GM21825 (cell line): ENCODE results near the gene CD226.
"Not testable (repeated sequence)": the region's sequence is repeated elsewhere in the genome, so short reads cannot be mapped to it uniquely, and the experiment has no call there.

Experiments
- ATAC-seq: cut with Tn5 transposase; IDR thresholded peaks from one replicate; pipeline ENCODE4 v1.9.1; 2021; ENCODE audit warnings: mild to moderate bottlenecking, moderate library complexity; ENCODE audit not compliant: unreplicated experiment

The CD226 gene

DNA sequence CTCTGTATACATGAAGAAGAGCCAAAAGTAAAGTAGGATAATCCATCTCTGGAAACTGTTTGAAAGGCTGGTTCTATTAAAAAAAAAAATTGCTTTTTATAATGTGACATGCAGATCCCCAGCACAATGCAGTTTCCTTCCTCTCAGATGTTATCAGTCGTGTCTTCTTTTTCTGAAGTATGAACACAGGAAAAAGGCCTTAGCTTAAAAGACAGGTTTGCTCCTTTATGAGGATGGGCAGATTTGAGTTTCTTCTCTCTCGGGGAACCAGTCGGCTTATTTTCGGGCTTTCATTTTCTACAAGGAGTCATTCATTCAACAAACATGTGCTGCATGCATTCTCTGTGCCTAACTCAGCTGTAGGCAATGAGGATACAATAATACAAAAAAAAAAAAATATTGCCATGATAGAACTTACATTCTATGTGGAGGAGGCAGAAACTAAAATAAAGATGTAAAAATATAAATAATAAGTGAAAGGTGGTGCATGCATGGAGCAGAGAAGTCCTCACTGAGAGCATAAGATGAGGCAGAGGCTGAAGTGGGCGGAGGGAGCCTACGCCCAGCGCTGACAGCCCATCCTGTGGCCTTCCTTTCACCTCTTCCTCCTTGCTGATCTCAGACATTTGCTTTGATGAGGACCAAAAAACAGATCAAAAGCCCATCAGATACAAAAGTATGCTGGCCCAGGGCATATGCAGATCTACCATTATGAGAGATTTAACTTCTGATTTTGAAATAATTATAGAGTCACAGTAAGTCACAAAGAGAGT is at the start of gene CD226:
Gene CD226, minus strand, starts transcription at position 513 of the 773 bp plus-strand sequence. Its CDS starts 467 bp downstream, at position 46.
- peak; percentile 41 for ATAC-seq

DNA sequence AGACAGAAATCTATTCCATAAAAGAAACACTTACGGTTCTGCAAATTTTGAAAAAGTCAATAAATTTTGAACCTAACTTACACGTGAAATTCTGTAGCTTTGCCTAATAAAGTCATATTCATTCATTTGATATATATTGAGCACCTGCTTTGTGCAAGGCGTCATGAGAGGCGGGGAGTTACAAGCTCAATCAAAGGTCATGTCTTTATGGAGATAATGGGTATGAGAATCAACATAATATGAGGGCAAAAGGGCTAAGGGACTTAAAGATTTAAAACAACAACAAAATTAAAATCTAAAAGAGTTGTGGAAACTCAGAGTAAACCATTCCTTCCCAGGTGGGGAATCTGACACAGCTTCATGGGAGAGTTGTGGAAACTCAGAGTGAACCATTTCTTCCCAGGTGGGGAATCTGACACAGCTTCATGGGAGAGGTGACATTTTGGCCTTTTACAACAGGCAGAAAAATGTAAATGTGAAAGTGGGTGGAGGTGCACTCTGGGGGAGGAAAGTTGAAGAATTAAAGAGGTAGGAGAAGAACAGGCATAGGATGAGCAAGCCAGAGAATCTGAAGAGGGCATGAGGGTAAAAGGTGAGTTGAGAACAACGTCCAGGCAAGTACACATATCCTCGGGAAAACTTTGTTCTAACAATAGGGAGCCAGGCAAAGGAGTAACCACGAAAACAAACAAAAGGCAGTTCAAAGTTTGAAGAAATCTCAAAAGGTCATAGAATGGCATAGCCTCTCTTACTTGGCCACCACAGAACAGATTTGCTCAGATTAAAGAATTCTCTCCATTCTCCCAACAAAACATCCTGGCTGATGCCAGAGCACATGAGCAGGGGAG is 49.5 kb upstream of the CD226 start:
- no peak for ATAC-seq

DNA sequence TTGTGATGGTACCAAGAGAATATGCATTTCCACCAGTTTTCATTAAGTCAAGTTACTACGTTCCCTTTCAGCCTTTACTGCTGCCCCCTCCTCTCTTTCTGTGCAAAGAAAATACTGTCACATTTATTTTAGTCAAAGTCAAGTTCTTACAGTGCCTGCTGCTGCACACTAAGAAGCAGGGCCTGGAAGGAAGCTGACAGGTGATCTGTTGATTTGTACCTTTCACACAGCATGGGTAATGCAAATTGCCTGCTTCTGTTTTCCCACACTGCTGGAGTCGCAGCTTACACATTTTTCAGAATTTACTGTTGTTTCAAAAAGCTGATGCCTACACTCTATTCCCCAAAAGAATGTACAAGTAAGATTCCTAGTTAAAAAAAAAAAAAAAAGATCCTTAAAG is 48.7 kb upstream of the CD226 start:
- no peak for ATAC-seq

DNA sequence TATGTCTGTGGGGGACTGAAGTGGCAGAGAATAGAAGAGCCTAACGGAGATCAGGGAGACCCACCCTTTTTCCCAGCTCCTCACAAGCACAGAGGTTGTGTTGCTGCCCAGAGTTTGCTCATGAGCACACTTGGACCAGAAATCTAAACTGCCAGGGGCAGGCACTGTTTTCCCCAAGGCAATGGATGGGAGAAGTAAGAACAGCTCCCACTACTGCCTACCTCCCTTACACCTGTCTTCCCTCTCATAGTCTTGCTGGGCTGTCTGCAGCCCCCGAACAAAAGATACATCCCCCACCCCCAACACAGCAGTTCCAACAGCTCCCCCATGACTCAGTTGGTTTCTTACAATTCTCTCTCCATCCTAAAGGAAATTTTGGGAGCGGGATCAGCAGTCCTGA is 48.1 kb upstream of the CD226 start:
- no peak for ATAC-seq

DNA sequence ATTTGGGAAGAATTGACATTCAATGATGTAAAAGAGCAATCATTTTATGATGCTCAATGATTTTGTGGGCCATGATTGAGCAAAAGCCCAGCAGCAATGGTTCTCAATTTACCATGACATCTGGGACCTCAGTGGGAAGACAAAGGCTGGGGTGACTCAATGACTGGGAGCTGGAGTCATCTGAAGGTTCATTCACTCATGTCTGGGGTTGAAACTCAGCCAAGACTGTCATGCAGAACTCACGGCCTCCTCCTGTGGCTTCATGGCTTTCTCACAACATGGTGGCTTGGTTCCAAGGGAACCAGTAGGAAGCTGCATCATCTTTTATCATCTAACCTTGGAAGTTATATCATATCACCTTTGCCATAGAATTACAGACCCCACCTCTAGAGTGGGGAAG is 45.1 kb upstream of the CD226 start:
- no peak for ATAC-seq

DNA sequence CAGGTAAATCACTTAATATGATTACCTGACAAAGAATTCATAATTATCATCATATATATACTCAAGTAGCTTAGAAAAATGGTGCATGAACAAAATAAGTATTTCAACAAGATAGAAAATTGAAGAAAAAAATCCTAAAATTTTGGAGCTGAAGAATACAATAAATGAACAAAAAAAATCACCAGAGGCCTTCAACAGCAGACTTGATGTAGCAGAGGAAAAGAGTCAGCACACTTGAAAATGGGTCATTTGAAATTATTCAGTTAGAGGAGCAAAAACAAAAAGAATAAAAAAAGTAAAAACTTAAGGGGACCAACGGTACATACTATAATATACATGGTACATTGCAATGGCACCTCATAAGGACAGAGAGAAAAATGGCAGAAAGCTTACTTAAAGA is 40.2 kb upstream of the CD226 start:
- ATAC-seq, result no peak

DNA sequence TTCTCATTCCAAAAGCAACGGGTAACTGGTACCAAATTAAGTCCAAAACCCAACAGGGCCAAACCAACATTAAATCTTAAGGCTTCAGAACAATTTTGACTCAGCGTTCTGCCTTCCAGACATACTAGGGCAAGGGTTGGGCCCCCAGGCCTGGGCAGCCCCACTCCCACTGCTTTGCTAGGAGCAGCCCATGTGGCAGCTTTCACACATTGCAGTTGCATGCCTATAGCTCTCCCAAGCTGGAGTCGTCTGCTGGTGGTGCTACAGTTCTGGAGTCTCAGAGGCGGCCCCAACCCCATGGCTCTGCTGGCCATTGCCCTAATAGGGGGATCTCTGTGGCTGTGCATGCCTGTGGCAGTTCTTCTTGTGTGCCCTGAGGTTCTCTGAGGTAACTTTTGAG is 37.6 kb upstream of the CD226 start:
- ATAC-seq, result no peak

DNA sequence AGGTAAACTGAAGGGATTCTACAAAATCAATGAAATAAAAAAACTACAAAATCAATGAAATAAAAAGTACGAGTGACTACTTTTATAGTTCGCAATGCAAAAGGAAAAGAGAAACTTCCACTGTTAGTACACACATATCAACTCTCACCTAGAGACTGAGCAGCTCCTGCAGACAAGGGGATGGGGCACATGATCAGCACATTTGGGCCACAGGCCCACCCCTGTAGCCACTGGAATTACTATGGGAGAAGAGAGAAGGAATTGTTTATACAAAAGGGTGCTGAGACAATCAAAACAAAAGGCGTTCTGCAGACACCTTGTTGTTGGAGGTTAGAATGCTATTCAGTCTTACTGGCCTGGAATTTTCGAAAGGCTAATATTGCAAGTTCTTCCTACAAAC is 34.7 kb upstream of the CD226 start:
- no peak for ATAC-seq

DNA sequence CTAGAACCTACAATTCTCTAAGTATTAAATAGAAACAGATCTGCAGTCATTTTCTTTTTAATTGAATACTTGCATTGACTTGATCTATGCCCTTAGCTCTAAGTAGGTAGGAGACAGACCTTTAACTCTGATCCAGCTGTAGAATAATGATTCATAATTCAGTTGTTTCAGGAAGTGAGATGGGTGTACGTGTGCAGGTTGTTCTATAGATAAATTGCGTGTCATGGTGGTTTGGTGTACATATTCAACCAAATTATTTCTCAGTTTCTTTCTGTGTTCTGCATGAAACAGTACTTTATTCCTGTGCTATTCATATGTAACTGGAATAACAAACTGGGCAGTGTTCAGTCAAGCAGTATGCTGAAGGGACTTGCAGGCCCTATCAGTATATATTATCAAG is 34.3 kb upstream of the CD226 start:
- no peak for ATAC-seq

DNA sequence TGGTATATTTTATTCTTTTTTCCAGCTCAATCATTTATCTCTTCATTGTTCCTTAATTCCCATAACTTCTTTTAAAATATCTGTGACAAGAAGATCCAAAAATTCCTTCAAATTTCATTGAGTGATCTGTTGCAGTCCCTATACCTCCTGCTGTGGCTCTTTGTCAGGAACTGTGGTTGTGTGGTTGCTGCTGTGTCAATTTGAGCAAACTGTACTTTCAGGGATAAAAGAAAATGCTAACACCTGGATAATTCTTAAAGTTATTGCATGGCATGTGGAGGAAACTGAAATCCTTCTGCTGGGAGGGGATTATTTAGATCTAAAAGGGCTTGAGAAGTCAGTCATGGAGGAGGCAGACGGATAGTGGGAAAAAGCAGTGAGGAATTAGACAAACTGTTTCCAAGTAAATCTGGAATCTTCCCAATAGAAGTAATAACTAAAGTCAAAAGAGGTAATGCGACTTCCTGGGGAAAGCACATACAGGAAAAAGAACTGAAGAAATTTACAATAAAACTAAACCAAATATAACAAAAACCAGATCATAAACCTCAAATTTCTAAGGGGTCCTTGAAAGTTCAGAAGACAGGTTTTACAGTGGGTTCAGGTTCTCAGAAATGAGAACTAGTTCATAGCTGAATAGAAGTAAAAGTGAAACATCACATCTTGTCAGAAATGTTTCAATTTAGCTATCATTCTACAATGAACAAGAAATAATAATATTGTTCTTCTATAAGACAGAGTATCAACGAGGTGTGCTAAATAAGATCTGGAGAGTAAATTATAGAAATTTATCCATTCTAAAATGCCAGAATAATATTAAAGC is 33.5 kb upstream of the CD226 start:
- no peak for ATAC-seq

DNA sequence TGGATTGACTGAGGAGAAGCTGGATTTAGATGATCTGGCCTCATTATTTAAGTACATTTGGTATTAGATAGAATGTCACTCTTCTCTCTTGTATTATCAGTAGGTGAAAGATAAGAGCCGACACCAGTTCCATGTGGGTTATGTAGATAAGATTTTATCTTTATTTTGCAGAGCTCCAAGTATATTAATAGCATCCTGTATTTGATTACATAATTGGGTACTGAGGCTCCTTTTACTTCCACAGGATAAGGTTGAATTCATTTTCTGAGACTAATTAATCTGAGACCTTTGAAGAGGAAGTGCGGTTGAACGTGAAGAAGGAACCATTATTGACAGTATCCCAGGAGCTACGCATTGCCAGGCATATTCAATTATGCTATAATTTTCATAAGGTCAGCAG is 32.8 kb upstream of the CD226 start:
- no peak for ATAC-seq

DNA sequence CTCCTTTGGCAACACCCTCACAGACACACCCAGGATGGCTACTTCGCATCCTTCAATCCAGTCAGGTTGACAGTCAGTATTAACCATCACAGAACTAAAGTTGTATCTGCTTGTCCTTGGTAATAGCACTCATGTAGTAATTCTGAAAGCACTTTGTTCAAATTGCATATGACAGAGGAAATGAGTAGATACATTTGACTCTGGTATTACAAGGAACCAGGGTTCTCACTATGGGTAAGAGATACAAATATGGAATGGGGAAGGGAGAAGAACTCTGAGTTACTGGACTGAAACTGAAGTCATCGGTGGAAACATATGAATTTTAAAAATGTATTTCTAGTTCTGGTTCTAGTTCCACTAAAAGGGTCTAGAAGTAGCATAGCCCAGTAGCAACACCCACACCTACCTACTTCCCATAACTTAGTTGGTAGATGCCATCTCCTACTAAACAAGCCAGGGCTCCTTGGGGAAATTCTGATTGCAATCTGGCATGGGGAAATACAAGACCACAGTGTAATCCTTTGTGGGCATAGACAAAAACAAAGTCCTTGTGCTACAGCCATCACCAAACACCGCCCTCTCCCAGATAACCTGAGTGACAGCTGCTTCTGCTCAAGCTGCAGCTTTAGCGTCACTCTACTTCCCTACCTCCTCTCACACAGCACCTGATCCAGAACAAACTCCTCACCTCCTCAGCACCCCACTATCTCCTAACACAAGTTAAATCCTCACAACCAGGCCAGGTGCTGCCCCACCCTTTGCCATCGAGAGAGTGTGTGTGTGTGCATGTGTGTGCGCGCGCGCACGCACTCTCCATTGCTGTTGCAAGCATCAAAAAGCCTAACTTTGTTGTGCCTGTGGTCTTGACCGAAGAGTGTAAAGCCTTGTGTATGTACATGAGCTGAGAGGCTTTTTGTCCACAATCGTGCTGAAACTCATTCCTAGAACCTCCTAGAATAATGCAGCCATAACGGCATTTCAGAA is 31.4 kb upstream of the CD226 start:
- ATAC-seq, result peak; percentile 67

DNA sequence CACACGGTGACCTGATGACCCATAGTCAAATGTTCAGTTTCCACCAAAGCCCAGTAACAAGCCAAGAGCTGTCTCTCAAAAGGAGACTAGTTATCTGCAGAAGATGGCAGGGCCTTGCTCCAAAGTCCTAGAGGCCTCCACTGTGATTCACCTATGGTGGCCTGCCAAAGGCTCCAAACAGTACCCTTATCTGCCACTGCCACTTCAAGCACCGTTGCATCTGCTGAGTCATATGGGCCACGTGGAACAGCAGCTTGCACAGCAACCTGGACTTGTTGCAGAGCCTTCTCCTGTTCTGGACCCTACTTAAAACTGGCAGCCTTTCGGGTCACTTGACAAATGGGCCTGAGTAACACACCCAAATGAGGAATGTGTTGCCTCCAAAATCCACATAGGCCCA is 27.6 kb upstream of the CD226 start:
- ATAC-seq, result not testable (repeated sequence)

DNA sequence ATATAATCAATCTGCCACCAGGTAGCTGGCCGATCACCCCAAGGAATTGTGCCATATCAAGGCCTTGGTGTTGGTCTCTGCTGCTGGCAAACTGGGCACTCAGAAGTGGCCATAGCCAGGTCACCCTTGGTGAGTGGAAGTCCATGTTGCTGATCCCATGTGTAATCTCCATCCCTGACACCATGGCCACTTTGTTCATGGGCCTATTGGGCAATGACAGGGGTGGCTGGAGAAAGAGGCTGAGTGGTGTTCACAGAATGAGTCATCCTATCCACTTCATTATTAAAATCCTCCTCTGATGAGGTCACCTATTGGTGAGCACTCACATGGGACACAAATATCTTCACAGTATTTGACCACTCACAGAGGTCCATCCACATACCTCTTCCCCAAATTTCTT is 26.7 kb upstream of the CD226 start:
- ATAC-seq, result no peak

DNA sequence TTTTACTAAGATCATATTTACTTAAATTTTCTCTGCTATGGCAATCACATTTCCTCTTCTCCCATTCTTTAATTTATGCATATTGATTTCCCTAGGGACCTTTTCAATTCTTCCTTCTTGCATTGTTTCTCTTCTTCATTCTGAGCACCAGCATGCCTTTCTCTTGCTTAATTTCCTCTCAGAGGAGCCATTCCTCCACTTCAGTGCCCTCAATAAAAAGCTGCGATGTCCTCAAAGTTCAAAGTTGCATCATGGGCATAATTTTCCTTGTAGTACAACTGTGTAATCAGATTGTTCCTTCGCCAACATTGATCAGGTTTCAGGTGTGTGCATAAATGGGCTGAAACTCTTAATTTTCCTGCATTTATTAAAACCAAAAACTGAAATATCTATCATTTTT is 21.8 kb upstream of the CD226 start:
- no peak for ATAC-seq

DNA sequence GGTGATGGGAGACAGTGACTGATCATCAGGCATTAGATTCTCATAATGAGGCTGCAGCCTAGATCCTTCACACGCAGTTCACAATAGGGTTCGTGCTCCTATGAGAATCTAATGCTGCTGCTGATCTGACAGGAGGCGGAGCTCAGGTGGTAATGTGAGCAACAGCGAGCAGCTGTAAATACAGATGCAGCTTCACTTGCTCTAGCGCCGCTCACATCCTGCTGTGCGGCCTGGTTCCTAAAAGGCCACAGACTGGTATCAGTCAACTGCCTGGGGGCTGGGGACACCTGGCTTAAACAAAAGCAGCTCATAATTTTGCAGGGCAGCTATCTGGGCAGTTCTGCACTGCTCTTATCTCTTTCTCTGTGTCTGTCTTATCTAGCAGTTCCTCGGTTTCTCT is 20.4 kb upstream of the CD226 start:
- ATAC-seq, result peak; percentile 89

DNA sequence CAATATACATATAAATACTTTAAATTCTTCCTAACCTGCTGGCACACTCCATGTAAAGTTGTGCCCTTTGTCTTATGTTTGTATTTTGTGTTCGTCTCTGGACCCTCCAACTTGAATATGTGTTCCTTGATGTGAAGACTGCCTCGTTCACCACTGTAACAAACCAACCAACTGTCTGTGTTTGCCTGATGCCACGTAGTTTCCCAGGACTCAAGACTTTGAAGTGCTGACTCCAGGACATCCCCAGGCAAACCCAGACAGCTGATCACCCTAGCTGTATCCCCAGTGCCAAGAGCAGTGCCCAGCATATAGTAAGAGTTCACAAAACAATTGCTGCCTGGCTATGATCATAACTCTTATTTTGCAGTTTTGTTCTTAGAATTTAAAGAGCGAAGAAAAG is 15.5 kb upstream of the CD226 start:
- no peak for ATAC-seq

DNA sequence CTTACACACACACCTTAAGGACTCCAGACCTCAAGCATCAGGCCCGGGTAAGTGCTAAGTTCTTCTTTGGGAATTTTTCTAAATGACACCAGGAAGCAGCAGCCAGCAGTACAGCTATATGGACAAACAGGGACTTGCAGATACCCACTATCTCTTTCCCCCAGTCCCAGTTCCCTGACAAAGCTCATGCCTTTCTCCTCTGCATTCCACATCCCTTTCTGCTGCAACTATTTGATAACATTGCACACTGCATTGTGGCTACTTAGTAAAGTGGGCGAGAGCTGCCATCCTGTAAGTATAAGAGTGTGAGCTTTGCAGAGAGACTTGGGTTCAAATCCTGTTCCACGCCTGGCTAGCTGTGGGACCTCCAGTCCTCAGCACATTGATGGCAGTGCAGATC is 14.0 kb upstream of the CD226 start:
- no peak for ATAC-seq

DNA sequence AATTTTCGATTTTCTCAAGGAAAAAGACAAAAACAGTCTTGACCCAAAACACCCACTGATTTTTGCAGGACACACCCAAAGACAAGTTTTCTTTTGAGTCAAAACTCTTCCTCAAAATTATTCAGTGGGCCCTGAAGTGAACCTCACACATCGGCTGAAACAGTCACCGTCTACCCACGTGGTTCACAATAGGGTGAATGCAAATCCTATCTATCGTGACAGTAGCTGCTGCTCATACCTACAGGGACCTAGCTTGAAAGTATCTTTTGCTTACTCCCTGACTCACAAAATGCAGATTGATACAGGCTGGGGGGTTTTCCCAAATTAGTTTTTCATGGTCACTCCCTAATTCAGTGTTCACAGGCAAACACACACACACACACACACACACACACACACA is 10.7 kb upstream of the CD226 start:
- peak; percentile 34 for ATAC-seq

DNA sequence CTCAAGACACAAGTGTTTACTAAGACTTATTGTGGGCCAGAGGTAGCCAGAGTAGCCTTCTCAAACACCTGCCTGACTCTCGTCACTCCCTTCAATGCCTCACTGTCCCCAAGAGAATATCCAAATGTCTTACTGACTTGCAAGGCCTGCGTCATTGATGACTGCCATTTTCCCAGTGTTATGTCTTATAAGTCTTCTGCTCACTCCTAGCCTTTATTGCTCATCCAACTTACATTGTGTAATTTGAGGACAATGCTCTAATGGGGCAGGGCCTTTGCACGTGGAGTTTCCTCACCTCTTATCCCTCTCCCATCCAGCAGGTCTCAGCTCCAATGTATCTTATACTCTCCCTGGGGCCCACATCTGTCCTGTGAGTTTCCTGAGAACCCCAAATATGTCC is 10.1 kb upstream of the CD226 start:
- no peak for ATAC-seq
